Aorta (tissue), 5 donors: ENCODE results near the gene ANKRD40. TPM values are rescaled to one million over a fixed set of nuclear protein-coding genes. Genes with fewer than 3 reads are reported as not detected.
"Not testable (repeated sequence)": the region's sequence is repeated elsewhere in the genome, so short reads cannot be mapped to it uniquely, and the experiment has no call there.

Experiments used
- ATAC-seq: fragments of 200-7000 bp; cut with Tn5 transposase; one replicate; pipeline ENCODE4 v1.9.1; 2022; ENCODE audit warnings: moderate library complexity; ENCODE audit not compliant: low FRiP score
- DNase-seq, 2 donors: peaks; one replicate each; pipeline ENCODE4 v3.0.0-alpha.2; 2020
- H3K27ac ChIP-seq, 2 donors: one replicate each; pipeline ENCODE4 v1.5.1; 2013; ENCODE audit warnings: low read length in 2 of 2, mild to moderate bottlenecking in 2 of 2, moderate library complexity in 2 of 2, control low read depth in 1 of 2, inconsistent platforms in 1 of 2, low read depth in 1 of 2
- H3K27me3 ChIP-seq, 2 donors: one replicate each; pipeline ENCODE4 v1.6.1; 2013; ENCODE audit warnings: control low read depth in 1 of 2, low read length in 1 of 2, mild to moderate bottlenecking in 1 of 2, moderate library complexity in 1 of 2; ENCODE audit not compliant: insufficient read depth in 2 of 2, control insufficient read depth in 1 of 2
- H3K36me3 ChIP-seq, 2 donors: one replicate each; pipeline ENCODE4 v1.6.1; 2013; ENCODE audit warnings: control low read depth in 1 of 2, low read length in 1 of 2, mild to moderate bottlenecking in 1 of 2; ENCODE audit not compliant: insufficient read depth in 2 of 2, control insufficient read depth in 1 of 2
- H3K4me1 ChIP-seq, 2 donors: one replicate each; pipeline ENCODE4 v1.6.1; 2013; ENCODE audit warnings: low read length in 2 of 2, control low read depth in 1 of 2, mild to moderate bottlenecking in 1 of 2, moderate library complexity in 1 of 2; ENCODE audit not compliant: insufficient read depth in 2 of 2, control insufficient read depth in 1 of 2
- H3K4me3 ChIP-seq, 2 donors: one replicate each; pipeline ENCODE4 v1.5.1; 2013; ENCODE audit warnings: low read length in 2 of 2, control low read depth in 1 of 2, mild to moderate bottlenecking in 1 of 2
- H3K9me3 ChIP-seq: one replicate; pipeline ENCODE4 v1.6.1; 2013; ENCODE audit warnings: mild to moderate bottlenecking, low read length; ENCODE audit not compliant: control insufficient read depth
- WGBS, 2 donors: extraction: QIAGEN DNeasy Blood & Tissue Kit; methylation state at CpG; one replicate each; pipeline ENCODE4 v1.1.7; 2013; 5-methylcytosine and 5-hydroxymethylcytosine counted together
- intact Hi-C, 2 donors: fragments of 100-400 bp; cut with DNase I; formaldehyde crosslinking; loops; one replicate each; pipeline versions ENCODE4 v1.14.2 to v1.15.0; 2022
- polyA plus RNA-seq, 2 donors: library from polyadenylated mRNA; stranded (reverse); fragments of 200-250 nt; gene quantifications; one replicate each; pipeline ENCODE4 v1.2.3, GENCODE V29; 2013
- total RNA-seq, 2 donors: library from RNA; stranded (reverse); fragmentation: NEBNext Ultra II Directional; extraction: Animal tissue kit (Norgen Biotek cat#: 25700); gene quantifications; one replicate each; pipeline ENCODE4 v1.2.1, GENCODE V29; 2021
- donor health status: healthy with polysubstance abuse.
- donor health status: Bipolar disorder and iron deficiency.
- donor health status: DM: no; HTN: no; CAD: no.
- donor health status: DM: no; HTN: no; CAD: no.
- donor health status: DM: yes; HTN: yes; CAD: no.

The ANKRD40 gene
- total and polyA plus RNA-seq, 4 donors: 19.1 to 55.5 (median 36.9) TPM

- H3K4me3 ChIP-seq: peak overlapping the region; percentile 83 to 99
- H3K27ac ChIP-seq: peak overlapping the region; percentile 76 to 92
- H3K9me3 ChIP-seq: no peaks in the 10 kb centered on the region
- peaks cover 0 to 2% of the 10 kb centered on the region in 2 donors for H3K4me1 ChIP-seq
- H3K36me3 ChIP-seq: no peaks in the 10 kb centered on the region
- no peaks in the 10 kb centered on the region for H3K27me3 ChIP-seq
- 0 to 1% methylated on average over 25 of the region's 25 CpGs for WGBS, 2 donors
- ATAC-seq: no peak
- DNase-seq: no peak
- intact Hi-C loops: loop anchor here in 1 of 2 donors (1.0 kb wide), 1 partner anchor 12 kb away; no protein-coding TSS in a partner anchor
These were observed 12.4 kb upstream of the ANKRD40 start for GRCh38 chr17:50719924-50720794.

GRCh38 chr17:50719144-50719923, 11.6 kb upstream of the ANKRD40 start, which contains the start of gene LUC7L3:
LUC7L3 (plus strand) TSS chr17:50719603; CDS start chr17:50719733, 130 bp downstream.
- peaks cover 0 to 2% of the 10 kb centered on the region in 2 donors for H3K4me1 ChIP-seq
- peak; percentile 99 for ATAC-seq

GRCh38 chr17:50715471-50715870, 7.8 kb upstream of the ANKRD40 start:
- H3K27ac ChIP-seq: no peak overlapping the region
- no peak for DNase-seq
- WGBS, 2 donors: 75 to 76% methylated on average over 3 of the region's 3 CpGs
- no peak for ATAC-seq
- intact Hi-C loops: no loop called here
- no peaks in the 10 kb centered on the region for H3K27me3 ChIP-seq
- no peaks in the 10 kb centered on the region for H3K36me3 ChIP-seq
- H3K9me3 ChIP-seq: no peaks in the 10 kb centered on the region
- H3K4me3 ChIP-seq: no peak overlapping the region
- H3K4me1 ChIP-seq: no peaks in the 10 kb centered on the region

More at GRCh38 chr17:50719144-50719923, 11.6 kb upstream of the ANKRD40 start, which contains the start of gene LUC7L3:
- 2% methylated on average over 76 of the region's 76 CpGs for WGBS, 2 donors
- Histone ChIP-seq H3K4me3 (peak within 1 kb of the TSS; percentile 83 to 99), H3K27me3 (no peaks in the 10 kb centered on the region), H3K9me3 (no peaks in the 10 kb centered on the region), H3K27ac (peak within 1 kb of the TSS; percentile 76 to 92), H3K36me3 (no peaks in the 10 kb centered on the region)
- intact Hi-C loops: loop anchor here in 1 of 2 donors (1.0 kb wide), 1 partner anchor 11 kb away; no protein-coding TSS in a partner anchor
- DNase-seq: peak; percentile 96 to 98

- DNase-seq (no peak), ATAC-seq (no peak)
- intact Hi-C loops: no loop called here
- 87 to 89% methylated on average over 9 of the region's 9 CpGs for WGBS, 2 donors
- Histone ChIP-seq H3K27me3 (no peaks in the 10 kb centered on the region), H3K27ac (no peak overlapping the region), H3K4me3 (no peak overlapping the region), H3K9me3 (no peaks in the 10 kb centered on the region), H3K4me1 (no peaks in the 10 kb centered on the region), H3K36me3 (no peaks in the 10 kb centered on the region)
These were observed 4.9 kb upstream of the ANKRD40 start for GRCh38 chr17:50712641-50713040.

DNA sequence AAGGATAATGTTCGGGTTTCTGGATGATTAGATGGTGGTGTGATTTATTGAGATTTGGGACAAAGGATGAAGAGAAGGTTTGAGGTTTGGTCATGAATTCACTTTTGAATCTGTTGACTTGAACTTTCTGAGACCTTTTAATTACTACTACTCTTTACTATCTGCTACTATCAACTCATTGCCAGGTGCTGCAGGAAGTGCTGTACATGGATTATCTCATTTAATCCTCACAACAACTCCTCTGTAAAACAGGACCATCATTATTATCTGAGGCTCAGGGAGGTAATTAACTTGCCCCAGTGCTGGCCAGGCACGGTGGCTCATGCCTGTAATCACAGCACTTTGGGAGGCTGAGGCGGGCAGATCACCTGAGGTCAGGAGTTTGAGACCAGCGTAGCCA, 2.9 kb upstream of the ANKRD40 start:
- ATAC-seq (no peak), DNase-seq (no peak)
- 94% methylated on average over 4 of the region's 4 CpGs for WGBS, 2 donors
- Histone ChIP-seq H3K27me3 (no peaks in the 10 kb centered on the region), H3K4me3 (no peak overlapping the region), H3K9me3 (no peaks in the 10 kb centered on the region), H3K27ac (no peak overlapping the region), H3K36me3 (no peaks in the 10 kb centered on the region), H3K4me1 (no peaks in the 10 kb centered on the region)
- intact Hi-C loops: no loop called here

- H3K27ac ChIP-seq: no peak overlapping the region
- intact Hi-C loops: no loop called here
- 86 to 88% methylated on average over 2 of the region's 2 CpGs for WGBS, 2 donors
- no peak for ATAC-seq
- H3K4me1 ChIP-seq: no peaks in the 10 kb centered on the region
- H3K9me3 ChIP-seq: no peaks in the 10 kb centered on the region
- H3K4me3 ChIP-seq: no peak overlapping the region
- no peak for DNase-seq
- no peaks in the 10 kb centered on the region for H3K27me3 ChIP-seq
- H3K36me3 ChIP-seq: no peaks in the 10 kb centered on the region
These were observed 2.3 kb upstream of the ANKRD40 start for GRCh38 chr17:50710025-50710424.

DNA sequence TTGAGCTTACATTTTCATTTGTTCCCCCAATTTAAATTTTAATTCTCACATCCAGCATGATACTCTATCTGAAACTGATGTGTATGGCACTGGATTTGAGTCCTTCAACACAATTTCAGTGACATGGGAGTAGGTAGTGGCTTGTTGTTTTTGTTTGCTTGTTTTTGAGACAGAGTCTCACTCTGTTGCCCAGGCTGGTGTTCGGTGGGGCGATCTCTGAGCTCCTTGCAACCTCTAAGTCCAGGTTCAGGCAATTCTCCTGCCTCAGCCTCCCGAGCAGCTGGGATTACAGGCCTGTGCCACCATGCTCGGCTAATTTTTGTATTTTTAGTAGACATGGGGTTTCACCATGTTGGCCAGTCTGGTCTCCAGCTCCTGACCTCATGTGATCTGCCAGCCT, 1.3 kb upstream of the ANKRD40 start:
- H3K4me1 ChIP-seq, H3K36me3 ChIP-seq, intact Hi-C loops, H3K9me3 ChIP-seq, ATAC-seq, H3K27me3 ChIP-seq, H3K4me3 ChIP-seq, DNase-seq: not testable (repeated sequence)
- H3K27ac ChIP-seq: peak overlapping the region; percentile 96 to 98
- 83 to 89% methylated on average over 4 of the region's 4 CpGs for WGBS, 2 donors

GRCh38 chr17:50708050-50709000, 611 bp upstream of the ANKRD40 start:
- no peak for DNase-seq
- peak overlapping the region in 1 of 2 donors; percentile 50 for H3K4me3 ChIP-seq
- intact Hi-C loops: loop anchor here in 1 of 2 donors (1.0 kb wide), 1 partner anchor 11 kb away; the partner anchor contains the start of gene LUC7L3
- WGBS, 2 donors: 2 to 3% methylated on average over 6 of the region's 6 CpGs
- H3K27ac ChIP-seq: peak overlapping the region; percentile 96 to 98
- no peaks in the 10 kb centered on the region for H3K4me1 ChIP-seq
- H3K27me3 ChIP-seq: no peaks in the 10 kb centered on the region
- no peaks in the 10 kb centered on the region for H3K36me3 ChIP-seq
- ATAC-seq: peak; percentile 37
- H3K9me3 ChIP-seq: no peaks in the 10 kb centered on the region
